Fibroblast of peridontal ligament (primary cell): Measurements from ENCODE around the gene CA12.
"Not testable (repeated sequence)": the region's sequence is repeated elsewhere in the genome, so short reads cannot be mapped to it uniquely, and the experiment has no call there.

Source experiments
- DNase-seq: peaks from one replicate; pipeline ENCODE4 v3.0.0-alpha.2; 2010; ENCODE audit errors: extremely low read depth

The CA12 gene

GRCh38 chr15:63358241-63359029 lies 23.2 kb downstream of the CA12 start:
- DNase-seq = no peak

DNA sequence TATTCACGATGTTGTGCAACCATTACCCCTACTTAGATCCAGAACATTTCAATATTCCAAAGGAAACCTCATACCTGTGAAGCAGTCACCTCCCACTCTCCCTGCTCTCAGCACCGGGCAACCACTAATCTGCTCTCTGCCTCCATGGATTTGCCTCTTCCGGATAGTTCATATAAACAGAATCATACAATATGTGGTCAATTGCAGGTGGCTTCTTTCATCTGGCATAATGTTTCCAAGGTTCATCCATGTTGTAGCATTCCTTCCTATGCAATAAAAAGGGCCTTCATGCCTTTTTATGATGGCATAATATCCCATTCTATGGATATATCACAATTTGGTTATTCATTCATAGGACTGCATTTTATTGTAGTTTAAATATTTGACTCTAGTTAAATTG lies 23.9 kb downstream of the CA12 start:
- no peak for DNase-seq

- no peak for DNase-seq
These were observed 24.6 kb downstream of the CA12 start for GRCh38 chr15:63357061-63357460.

GRCh38 chr15:63354821-63355650 lies 26.6 kb downstream of the CA12 start:
- DNase-seq = no peak

- DNase-seq = no peak
These were observed 27.8 kb downstream of the CA12 start for GRCh38 chr15:63353887-63354286.

- DNase-seq = no peak
These were observed 28.4 kb downstream of the CA12 start for GRCh38 chr15:63353261-63353660.

- no peak for DNase-seq
These were observed 28.8 kb downstream of the CA12 start for GRCh38 chr15:63352808-63353207.

DNA sequence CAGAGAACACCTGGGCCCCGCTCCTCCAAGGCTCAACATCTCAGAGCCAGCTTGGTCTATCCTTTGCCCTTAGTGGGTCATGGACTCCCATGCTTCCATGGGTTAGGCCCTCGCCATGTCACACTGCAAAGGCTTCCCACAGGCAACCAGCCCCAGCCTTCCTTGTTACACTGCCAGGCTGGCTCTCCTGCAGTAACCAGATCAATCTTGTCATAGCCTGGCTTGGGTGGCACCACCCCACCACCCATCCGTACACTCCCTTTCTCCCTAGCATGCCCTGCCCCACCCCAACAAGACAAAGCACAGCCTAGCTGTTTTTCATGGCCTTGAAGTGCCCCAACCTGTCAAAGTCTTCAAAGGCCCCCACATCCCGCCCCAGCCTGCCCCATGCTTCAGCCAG lies 30.5 kb downstream of the CA12 start:
- no peak for DNase-seq

- peak; percentile 67 for DNase-seq
These were observed 31.4 kb downstream of the CA12 start for GRCh38 chr15:63350178-63350621.

DNA sequence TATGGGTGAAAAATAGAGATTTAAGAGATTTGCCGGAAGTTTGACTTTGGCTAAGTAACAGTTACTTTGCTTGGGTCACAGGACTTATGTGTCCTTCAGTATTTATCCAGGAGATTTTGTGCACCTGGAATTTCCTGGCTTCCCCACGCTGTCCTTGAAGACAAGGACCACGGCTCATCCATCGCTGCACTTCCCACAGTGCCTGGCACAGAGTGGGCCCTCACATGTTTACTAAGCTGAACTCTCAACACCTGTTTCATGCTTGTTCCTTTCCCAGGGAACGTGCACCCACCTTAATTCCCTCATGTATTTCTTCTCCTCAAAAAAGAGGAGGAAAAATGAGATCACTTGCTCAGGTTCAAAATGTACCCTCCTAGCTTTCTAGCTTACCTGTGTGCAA lies 32.0 kb downstream of the CA12 start:
- no peak for DNase-seq

DNA sequence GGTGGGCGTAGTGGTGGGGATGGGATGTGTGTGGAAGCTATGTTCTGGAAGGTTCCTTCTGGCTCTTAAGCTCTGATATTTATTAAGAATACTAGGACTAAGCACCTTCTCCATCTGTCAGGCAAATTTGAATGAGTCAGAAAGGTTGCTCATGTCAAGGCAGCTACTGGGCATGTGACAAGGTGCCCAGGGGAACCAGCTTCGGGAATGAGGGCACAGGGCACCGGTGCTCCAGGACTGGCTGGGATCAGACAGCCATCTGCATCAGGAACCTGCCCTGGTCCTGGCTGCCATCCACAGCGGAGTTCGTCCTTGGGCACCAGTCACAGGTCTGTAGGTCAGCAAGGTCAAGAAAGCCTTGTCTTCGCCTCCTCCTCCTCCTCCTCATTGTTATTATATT lies 32.5 kb downstream of the CA12 start:
- DNase-seq = peak; percentile 8

GRCh38 chr15:63348392-63348791 lies 33.3 kb downstream of the CA12 start:
- peak; percentile 82 for DNase-seq

DNA sequence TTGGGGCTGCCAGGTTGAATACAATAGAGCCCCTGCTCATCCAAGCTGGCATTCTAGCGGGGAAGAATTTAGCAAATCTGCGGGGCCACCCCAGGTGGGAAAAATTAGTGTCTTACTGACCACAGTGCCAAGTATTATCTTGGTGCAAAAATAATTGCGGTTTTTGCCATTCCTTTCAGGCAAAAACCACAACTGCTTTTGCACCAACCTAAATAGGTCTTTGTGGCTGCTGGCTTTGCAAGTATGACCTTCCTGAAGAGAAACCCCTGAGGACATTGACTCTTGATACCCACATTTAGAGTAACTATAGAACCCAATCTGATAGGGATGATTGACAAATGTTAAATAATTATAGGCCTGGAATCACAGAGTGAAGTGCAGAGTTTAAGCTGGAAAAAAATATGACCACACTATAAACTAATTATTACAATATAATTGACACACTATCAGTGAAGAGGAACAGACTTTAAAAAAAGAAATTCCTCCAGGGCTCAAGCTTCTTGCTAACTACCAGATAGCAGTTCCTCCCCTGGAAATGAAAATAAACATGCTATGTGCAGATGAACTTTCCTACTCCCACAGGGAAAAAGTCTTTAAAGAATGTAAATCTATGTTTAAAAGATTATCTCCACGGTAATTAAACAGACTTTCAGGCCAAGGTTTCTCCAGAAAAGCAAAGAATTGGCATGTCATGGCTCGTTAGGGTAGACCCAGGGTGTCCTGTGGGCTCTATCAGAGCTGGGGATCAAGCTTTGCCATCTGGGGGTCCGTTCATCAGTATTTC lies 34.4 kb downstream of the CA12 start:
- peak; percentile 73 for DNase-seq

GRCh38 chr15:63345391-63345752 lies 36.3 kb downstream of the CA12 start:
- DNase-seq = no peak

DNA sequence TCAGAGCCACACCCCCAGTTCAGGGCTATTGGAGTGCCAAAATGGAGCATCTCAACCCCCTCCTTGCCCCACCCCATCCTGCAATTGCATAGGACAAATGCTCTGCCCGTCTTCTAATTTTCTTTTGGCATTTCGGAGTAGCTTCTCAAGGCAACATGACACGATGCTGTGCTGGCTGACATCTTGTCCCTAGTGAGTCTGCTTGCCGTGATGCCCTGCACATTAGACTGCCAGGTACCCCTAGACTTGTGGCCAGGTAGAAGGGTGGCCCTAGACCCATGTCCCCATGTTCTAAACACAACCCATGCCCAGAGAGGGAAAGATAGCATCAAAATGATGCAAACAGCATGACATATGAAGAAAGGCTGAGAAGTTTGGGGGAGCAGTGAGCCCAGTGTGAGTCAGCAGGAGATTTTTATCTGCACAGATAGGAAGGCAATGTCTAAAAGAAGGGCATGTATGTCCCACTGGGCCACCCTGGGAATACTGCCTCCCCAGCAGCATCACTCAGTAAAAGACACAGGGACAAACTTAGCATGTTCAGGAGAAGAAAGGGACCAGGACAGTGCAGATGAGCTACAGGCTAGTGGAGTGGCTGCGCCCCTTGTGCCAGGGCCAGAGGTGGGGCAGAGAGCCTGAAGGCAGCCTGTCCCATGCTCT lies 36.8 kb downstream of the CA12 start:
- peak; percentile 32 for DNase-seq

- DNase-seq = not testable (repeated sequence)
These were observed 38.6 kb downstream of the CA12 start for GRCh38 chr15:63342996-63343562.

DNA sequence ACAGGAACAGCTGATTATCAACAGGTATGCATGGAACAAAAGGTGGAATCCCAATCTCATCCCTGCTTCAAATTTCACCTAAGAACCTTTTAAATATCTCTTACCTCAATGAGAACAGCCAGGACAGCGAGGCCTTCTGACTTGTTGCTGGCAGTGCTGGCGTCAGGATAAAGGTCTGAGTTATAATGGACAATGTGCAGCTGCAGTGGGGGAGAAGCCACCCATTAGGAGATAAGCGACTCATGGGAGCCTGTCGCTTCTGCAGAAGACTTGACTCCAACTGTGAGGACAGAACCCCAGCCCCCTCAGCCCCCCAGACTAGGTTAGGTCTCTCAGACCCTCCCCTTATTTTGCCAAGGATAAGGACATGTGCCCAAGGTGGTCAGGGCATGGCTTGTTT lies 39.7 kb downstream of the CA12 start:
- DNase-seq = no peak

DNA sequence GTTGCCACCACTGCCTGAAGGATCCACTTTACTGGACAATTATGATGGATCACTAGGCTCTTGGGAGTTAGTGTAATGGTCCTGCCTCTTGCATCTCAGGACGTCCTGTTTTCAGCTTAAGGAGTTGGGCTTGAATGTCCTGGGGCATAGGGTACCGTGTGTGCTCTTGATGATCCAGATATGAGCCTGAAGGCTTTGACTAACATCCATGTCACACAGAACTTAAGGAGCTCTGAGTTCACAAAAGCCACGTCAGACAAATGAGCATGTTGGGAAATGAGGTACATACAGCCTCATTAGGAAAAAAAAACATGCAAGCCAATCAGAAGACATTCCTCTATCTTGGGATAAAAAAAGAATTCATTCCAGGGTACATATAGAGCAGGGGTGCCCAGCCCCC lies 40.8 kb downstream of the CA12 start:
- no peak for DNase-seq

DNA sequence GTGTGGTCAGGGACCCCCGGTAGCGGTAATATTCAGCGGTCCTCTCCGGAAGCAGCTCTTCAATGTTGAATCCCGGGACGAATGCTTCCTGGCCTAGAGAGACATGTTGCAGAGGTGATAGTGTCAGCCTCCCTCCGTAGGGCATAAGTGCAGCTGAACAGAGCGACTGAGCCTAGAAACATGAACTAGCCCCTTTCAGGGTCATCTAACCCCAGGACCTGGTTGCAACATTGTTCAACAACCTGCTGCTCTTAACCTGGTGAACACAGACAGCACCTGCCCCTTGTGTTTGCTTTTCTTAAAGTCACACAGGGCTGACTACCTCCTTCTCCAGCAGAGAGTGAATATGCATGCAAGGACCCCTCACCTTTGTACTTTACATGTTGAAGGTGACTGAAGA lies 41.3 kb downstream of the CA12 start:
- no peak for DNase-seq

- no peak for DNase-seq
These were observed 41.8 kb downstream of the CA12 start for GRCh38 chr15:63339836-63340235.

DNA sequence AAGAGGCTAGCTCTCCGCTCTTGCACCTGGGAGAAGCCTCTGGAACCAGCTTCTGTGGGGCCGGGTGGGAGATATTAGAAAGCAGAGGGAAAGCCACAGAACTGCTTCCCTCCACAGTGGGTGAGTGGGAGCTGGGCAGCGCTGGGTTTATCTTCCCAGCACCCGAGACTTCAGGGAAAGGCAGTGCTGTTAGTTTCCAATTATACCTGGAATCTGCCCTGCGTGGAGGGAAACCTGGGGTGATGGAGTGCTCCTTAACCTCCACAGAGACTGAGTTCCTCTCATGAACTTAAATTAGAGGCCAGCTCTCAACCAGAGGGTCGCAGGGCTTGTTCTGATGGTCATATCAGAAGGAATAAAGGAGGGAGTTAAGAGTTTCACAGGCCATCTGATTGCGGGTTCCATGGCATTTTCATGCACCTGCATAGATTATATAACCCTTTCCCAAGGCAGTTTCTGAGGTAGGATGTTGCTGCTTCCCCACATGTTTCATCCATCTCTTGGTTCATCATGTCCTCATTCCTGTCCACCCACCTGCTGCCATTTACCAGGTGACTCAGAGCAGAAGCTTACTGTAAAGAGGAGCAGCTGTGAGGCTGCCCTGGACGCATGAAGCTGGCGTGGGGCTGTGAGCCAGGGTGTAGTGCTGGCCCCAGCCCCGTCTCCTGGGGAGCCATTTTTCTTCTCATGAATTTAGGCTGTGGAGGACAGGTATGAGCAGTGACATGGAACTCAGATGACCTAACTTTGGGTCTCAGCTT lies 42.5 kb downstream of the CA12 start:
- no peak for DNase-seq
